Measurements from ENCODE around the gene ARHGEF4. TPM values are rescaled to one million over a fixed set of nuclear protein-coding genes. Genes with fewer than 3 reads are reported as not detected.
A peak's percentile ranks its signal among the peaks of the same experiment; 100 is the strongest.

Gene ARHGEF4
- total and polyA plus RNA-seq, 3 experiments from 2014 or later, result 0.51 to 5.3 (median 1.2) TPM

- Mint-ChIP-seq H3K4me3 (peak overlapping the region in 1 of 7 donors; percentile 71), H3K4me1 (peaks cover 28 to 46% (median 32%) of the 10 kb centered on the region in 3 donors), H3K27me3 (peaks cover 4 to 15% of the 10 kb centered on the region in 2 donors), H3K36me3 (no peaks in the 10 kb centered on the region), H3K9me3 (no peaks in the 10 kb centered on the region), H3K27ac (no peak overlapping the region)
- no peak overlapping the region for H3K27ac ChIP-seq (ENCODE audit: low read depth, low read length)
- H3K36me3 ChIP-seq (ENCODE audit: insufficient read depth, low read length), result no peaks in the 10 kb centered on the region
- no peaks in the 10 kb centered on the region for H3K9me3 ChIP-seq (ENCODE audit: low read length)
- DNase-seq, result no peak
- H3K27me3 ChIP-seq (ENCODE audit: insufficient read depth, low read length, poor library complexity, severe bottlenecking), result peaks cover 4% of the 10 kb centered on the region
- ChIA-PET POLR2A (no interaction called here), CTCF (no interaction called here)
- H3K4me3 ChIP-seq (ENCODE audit: low read length), result no peak overlapping the region
- peaks cover 35% of the 10 kb centered on the region for H3K4me1 ChIP-seq (ENCODE audit: insufficient read depth, low read length)
Measured at GRCh38 chr2:131036696-131037397, 200.1 kb downstream of the ARHGEF4 start.

- Mint-ChIP-seq H3K27me3 (peaks cover 4 to 12% of the 10 kb centered on the region in 2 donors), H3K9me3 (no peaks in the 10 kb centered on the region), H3K4me3 (peak overlapping the region in 5 of 7 donors; percentile 29 to 71 (median 52)), H3K4me1 (peaks cover 34 to 53% (median 40%) of the 10 kb centered on the region in 3 donors), H3K27ac (peak overlapping the region in 4 of 8 donors; percentile 4 to 78 (median 38)), H3K36me3 (no peaks in the 10 kb centered on the region)
- CTCF ChIA-PET, result no interaction called here
- Histone ChIP-seq H3K27ac (ENCODE audit: low read depth, low read length) (no peak overlapping the region), H3K9me3 (ENCODE audit: low read length) (no peaks in the 10 kb centered on the region), H3K4me1 (ENCODE audit: insufficient read depth, low read length) (peaks cover 43% of the 10 kb centered on the region), H3K27me3 (ENCODE audit: insufficient read depth, low read length, poor library complexity, severe bottlenecking) (peaks cover 4% of the 10 kb centered on the region), H3K36me3 (ENCODE audit: insufficient read depth, low read length) (no peaks in the 10 kb centered on the region), H3K4me3 (ENCODE audit: low read length) (no peak overlapping the region)
- DNase-seq, result no peak
- POLR2A ChIA-PET, result interaction anchor here (0.6 kb wide), 1 partner anchor 16 kb away, joined by 3 read pairs; no protein-coding TSS in a partner anchor
Measured at GRCh38 chr2:131037398-131038257, 200.9 kb downstream of the ARHGEF4 start.

GRCh38 chr2:131038258-131039100 lies 201.8 kb downstream of the ARHGEF4 start:
- H3K27ac ChIP-seq (ENCODE audit: low read depth, low read length), result no peak overlapping the region
- peak overlapping the region in 3 of 7 donors; percentile 12 to 36 (median 29) for H3K4me3 Mint-ChIP-seq
- H3K36me3 ChIP-seq (ENCODE audit: insufficient read depth, low read length), result no peaks in the 10 kb centered on the region
- peaks cover 44% of the 10 kb centered on the region for H3K4me1 ChIP-seq (ENCODE audit: insufficient read depth, low read length)
- CTCF ChIA-PET, result interaction anchor here (1.6 kb wide), 1 partner anchor 241 kb away, joined by 3 read pairs; no protein-coding TSS in a partner anchor
- H3K4me3 ChIP-seq (ENCODE audit: low read length), result no peak overlapping the region
- H3K4me1 Mint-ChIP-seq, result peaks cover 33 to 55% (median 40%) of the 10 kb centered on the region in 3 donors
- no peaks in the 10 kb centered on the region for H3K9me3 Mint-ChIP-seq
- peaks cover 2 to 9% of the 10 kb centered on the region in 2 donors for H3K27me3 Mint-ChIP-seq
- H3K27ac Mint-ChIP-seq, result peak overlapping the region in 1 of 8 donors; percentile 57
- POLR2A ChIA-PET, result no interaction called here
- DNase-seq, result no peak
- no peaks in the 10 kb centered on the region for H3K36me3 Mint-ChIP-seq
- H3K9me3 ChIP-seq (ENCODE audit: low read length), result no peaks in the 10 kb centered on the region
- H3K27me3 ChIP-seq (ENCODE audit: insufficient read depth, low read length, poor library complexity, severe bottlenecking), result peaks cover 4% of the 10 kb centered on the region

- Mint-ChIP-seq H3K27ac (no peak overlapping the region), H3K36me3 (no peaks in the 10 kb centered on the region), H3K4me1 (peaks cover 28 to 54% (median 36%) of the 10 kb centered on the region in 3 donors), H3K4me3 (peak overlapping the region in 5 of 7 donors; percentile 53 to 70 (median 62)), H3K9me3 (no peaks in the 10 kb centered on the region), H3K27me3 (peaks cover 0 to 4% of the 10 kb centered on the region in 2 donors)
- ChIA-PET CTCF (interaction anchor here (1.6 to 2.7 kb wide), 2 partner anchors 27 to 242 kb away, joined by 3 to 9 read pairs; no protein-coding TSS in a partner anchor), POLR2A (interaction anchor here (1.2 kb wide), 1 partner anchor 13 kb away, joined by 3 read pairs; no protein-coding TSS in a partner anchor)
- no peaks in the 10 kb centered on the region for H3K36me3 ChIP-seq (ENCODE audit: insufficient read depth, low read length)
- H3K27me3 ChIP-seq (ENCODE audit: insufficient read depth, low read length, poor library complexity, severe bottlenecking), result peaks cover 3% of the 10 kb centered on the region
- no peak overlapping the region for H3K27ac ChIP-seq (ENCODE audit: low read depth, low read length)
- H3K4me1 ChIP-seq (ENCODE audit: insufficient read depth, low read length), result peaks cover 39% of the 10 kb centered on the region
- H3K9me3 ChIP-seq (ENCODE audit: low read length), result no peaks in the 10 kb centered on the region
- no peak for DNase-seq
- H3K4me3 ChIP-seq (ENCODE audit: low read length), result no peak overlapping the region
Measured at GRCh38 chr2:131039101-131039440, 202.4 kb downstream of the ARHGEF4 start.

GRCh38 chr2:131039535-131039907 lies 202.8 kb downstream of the ARHGEF4 start:
- Mint-ChIP-seq H3K27me3 (no peaks in the 10 kb centered on the region), H3K36me3 (no peaks in the 10 kb centered on the region), H3K4me3 (peak overlapping the region in 6 of 7 donors; percentile 53 to 70 (median 60)), H3K27ac (no peak overlapping the region), H3K9me3 (no peaks in the 10 kb centered on the region), H3K4me1 (peaks cover 25 to 50% (median 32%) of the 10 kb centered on the region in 3 donors)
- H3K27ac ChIP-seq (ENCODE audit: low read depth, low read length), result no peak overlapping the region
- peak overlapping the region; percentile 61 for H3K4me3 ChIP-seq (ENCODE audit: low read length)
- H3K4me1 ChIP-seq (ENCODE audit: insufficient read depth, low read length), result peaks cover 35% of the 10 kb centered on the region
- no peaks in the 10 kb centered on the region for H3K9me3 ChIP-seq (ENCODE audit: low read length)
- ChIA-PET POLR2A (interaction anchor here (1.2 kb wide), 1 partner anchor 12 kb away, joined by 3 read pairs; no protein-coding TSS in a partner anchor), CTCF (interaction anchor here (1.6 to 2.7 kb wide), 2 partner anchors 27 to 242 kb away, joined by 3 to 9 read pairs; no protein-coding TSS in a partner anchor)
- H3K36me3 ChIP-seq (ENCODE audit: insufficient read depth, low read length), result no peaks in the 10 kb centered on the region
- no peak for DNase-seq
- no peaks in the 10 kb centered on the region for H3K27me3 ChIP-seq (ENCODE audit: insufficient read depth, low read length, poor library complexity, severe bottlenecking)

- Mint-ChIP-seq H3K27ac (peak overlapping the region in 5 of 8 donors; percentile 6 to 86 (median 50)), H3K36me3 (no peaks in the 10 kb centered on the region), H3K9me3 (no peaks in the 10 kb centered on the region), H3K4me1 (peaks cover 25 to 50% (median 32%) of the 10 kb centered on the region in 3 donors), H3K4me3 (peak overlapping the region; percentile 84 to 95 (median 91)), H3K27me3 (no peaks in the 10 kb centered on the region)
- H3K4me3 ChIP-seq (ENCODE audit: low read length), result peak overlapping the region; percentile 61
- no peak overlapping the region for H3K27ac ChIP-seq (ENCODE audit: low read depth, low read length)
- no peaks in the 10 kb centered on the region for H3K36me3 ChIP-seq (ENCODE audit: insufficient read depth, low read length)
- POLR2A ChIA-PET, result interaction anchor here (0.6 to 1.6 kb wide), 6 partner anchors 11 to 68 kb away, joined by 3 to 6 read pairs (median 3); partner anchors contain the start of gene PLEKHB2
- H3K27me3 ChIP-seq (ENCODE audit: insufficient read depth, low read length, poor library complexity, severe bottlenecking), result no peaks in the 10 kb centered on the region
- CTCF ChIA-PET, result interaction anchor here (1.1 to 2.7 kb wide), 4 partner anchors 17 to 243 kb away, joined by 3 to 9 read pairs (median 6); no protein-coding TSS in a partner anchor
- H3K9me3 ChIP-seq (ENCODE audit: low read length), result no peaks in the 10 kb centered on the region
- peaks cover 35% of the 10 kb centered on the region for H3K4me1 ChIP-seq (ENCODE audit: insufficient read depth, low read length)
- DNase-seq, result peak in 3 of 5 donors; percentile 49 to 62 (median 59)
Measured at GRCh38 chr2:131039908-131040660, 203.4 kb downstream of the ARHGEF4 start.
